NCI-H1694 (cell line): Measurements from ENCODE around the gene TEAD1.

Source experiments
- DNase-seq: peaks from one replicate; lab custom pipeline; 2025; lab: John Stamatoyannopoulos, UW

Gene TEAD1

GRCh38 chr11:12686246-12687060, 12.2 kb downstream of the TEAD1 start:
- DNase-seq: no peak

GRCh38 chr11:12687216-12687623, 13.0 kb downstream of the TEAD1 start:
- no peak for DNase-seq

GRCh38 chr11:12687740-12688139, 13.5 kb downstream of the TEAD1 start:
- no peak for DNase-seq

GRCh38 chr11:12689029-12689755, 15.0 kb downstream of the TEAD1 start:
- no peak for DNase-seq

- DNase-seq: no peak
Observed at GRCh38 chr11:12690663-12691062, 16.4 kb downstream of the TEAD1 start.

GRCh38 chr11:12691473-12691872, 17.3 kb downstream of the TEAD1 start:
- DNase-seq: no peak

- no peak for DNase-seq
Observed at GRCh38 chr11:12692229-12693075, 18.2 kb downstream of the TEAD1 start.

GRCh38 chr11:12693094-12693478, 18.9 kb downstream of the TEAD1 start:
- DNase-seq: no peak

- DNase-seq: no peak
Observed at GRCh38 chr11:12693479-12694182, 19.4 kb downstream of the TEAD1 start.

GRCh38 chr11:12694183-12694531, 19.9 kb downstream of the TEAD1 start:
- no peak for DNase-seq

GRCh38 chr11:12695221-12695794, 21.1 kb downstream of the TEAD1 start:
- DNase-seq: no peak

- DNase-seq: no peak
Observed at GRCh38 chr11:12695873-12696272, 21.7 kb downstream of the TEAD1 start.

- DNase-seq: no peak
Observed at GRCh38 chr11:12696911-12697581, 22.8 kb downstream of the TEAD1 start.

- no peak for DNase-seq
Observed at GRCh38 chr11:12698048-12698447, 23.8 kb downstream of the TEAD1 start.

- no peak for DNase-seq
Observed at GRCh38 chr11:12701811-12702592, 27.8 kb downstream of the TEAD1 start.

- DNase-seq: no peak
Observed at GRCh38 chr11:12702999-12703453, 28.8 kb downstream of the TEAD1 start.

- DNase-seq: no peak
Observed at GRCh38 chr11:12704049-12704448, 29.8 kb downstream of the TEAD1 start.

- no peak for DNase-seq
Observed at GRCh38 chr11:12705874-12706273, 31.7 kb downstream of the TEAD1 start.

GRCh38 chr11:12706545-12707499, 32.6 kb downstream of the TEAD1 start:
- no peak for DNase-seq
